Measurements from ENCODE around the gene C1QTNF3.
"Not testable (repeated sequence)": the region's sequence is repeated elsewhere in the genome, so short reads cannot be mapped to it uniquely, and the experiment has no call there.

C1QTNF3 gene

GRCh38 chr5:34010146-34010545 lies 32.9 kb downstream of the C1QTNF3 start:
- H3K4ac ChIP-seq (ENCODE audit: low read depth, low read length); H3K36me3 ChIP-seq (ENCODE audit: control insufficient read depth, insufficient read depth, low read length); H3K27me3 ChIP-seq (ENCODE audit: insufficient read depth, low read length, poor library complexity); H3K79me2 ChIP-seq (ENCODE audit: control insufficient read depth, insufficient read depth, low read length); H2BK15ac ChIP-seq (replicated peaks; ENCODE audit: low read depth); H3K18ac ChIP-seq (ENCODE audit: low read length); H3K27ac ChIP-seq (ENCODE audit: low read depth, low read length); H3K56ac ChIP-seq (ENCODE audit: low read length); H4K8ac ChIP-seq (ENCODE audit: low read depth, low read length); H2BK5ac ChIP-seq (ENCODE audit: low read length); H3K4me1 ChIP-seq (ENCODE audit: control insufficient read depth, low read depth, low read length); H2AK5ac ChIP-seq (ENCODE audit: low read length); H3K4me2 ChIP-seq (ENCODE audit: low read length); H3K4me3 ChIP-seq (ENCODE audit: low read length); DNase-seq; H2BK120ac ChIP-seq (ENCODE audit: low read depth, low read length); H3K79me1 ChIP-seq (ENCODE audit: low read length); H3K23ac ChIP-seq (ENCODE audit: low read length); H4K5ac ChIP-seq (ENCODE audit: low read length); H3K9ac ChIP-seq (ENCODE audit: low read length): not testable (repeated sequence)
- WGBS (ENCODE audit: extremely low coverage, insufficient coverage, low lambda C conversion rate) = no CpG with 5 or more reads among the region's 2 CpGs

GRCh38 chr5:34009610-34010009 lies 33.4 kb downstream of the C1QTNF3 start:
- Histone ChIP-seq H2BK120ac (ENCODE audit: low read depth, low read length) (no peak overlapping the region), H3K27me3 (ENCODE audit: insufficient read depth, low read length, poor library complexity) (no peaks in the 10 kb centered on the region), H4K5ac (ENCODE audit: low read length) (no peak overlapping the region), H3K4me2 (ENCODE audit: low read length) (no peak overlapping the region), H2AK5ac (ENCODE audit: low read length) (no peak overlapping the region), H3K4ac (ENCODE audit: low read depth, low read length) (no peak overlapping the region), H4K8ac (ENCODE audit: low read depth, low read length) (no peak overlapping the region), H3K36me3 (ENCODE audit: control insufficient read depth, insufficient read depth, low read length) (no peaks in the 10 kb centered on the region), H3K79me1 (ENCODE audit: low read length) (no peaks in the 10 kb centered on the region), H3K4me1 (ENCODE audit: control insufficient read depth, low read depth, low read length) (peaks cover 6% of the 10 kb centered on the region), H3K27ac (ENCODE audit: low read depth, low read length) (no peak overlapping the region), H3K56ac (ENCODE audit: low read length) (no peak overlapping the region), H3K23ac (ENCODE audit: low read length) (no peak overlapping the region), H3K4me3 (ENCODE audit: low read length) (no peak overlapping the region), H3K79me2 (ENCODE audit: control insufficient read depth, insufficient read depth, low read length) (no peaks in the 10 kb centered on the region), H3K18ac (ENCODE audit: low read length) (no peak overlapping the region), H2BK15ac (replicated peaks; ENCODE audit: low read depth) (no peak overlapping the region), H2BK5ac (ENCODE audit: low read length) (no peak overlapping the region), H3K9ac (ENCODE audit: low read length) (no peak overlapping the region)
- WGBS (ENCODE audit: extremely low coverage, insufficient coverage, low lambda C conversion rate) = no CpG with 5 or more reads among the region's 1 CpG
- DNase-seq = no peak

- Histone ChIP-seq H3K9ac (ENCODE audit: low read length) (no peak overlapping the region), H3K4me2 (ENCODE audit: low read length) (no peak overlapping the region), H3K56ac (ENCODE audit: low read length) (no peak overlapping the region), H3K23ac (ENCODE audit: low read length) (no peak overlapping the region), H3K79me2 (ENCODE audit: control insufficient read depth, insufficient read depth, low read length) (no peaks in the 10 kb centered on the region), H2AK5ac (ENCODE audit: low read length) (no peak overlapping the region), H3K27ac (ENCODE audit: low read depth, low read length) (no peak overlapping the region), H2BK120ac (ENCODE audit: low read depth, low read length) (no peak overlapping the region), H3K4me1 (ENCODE audit: control insufficient read depth, low read depth, low read length) (peaks cover 6% of the 10 kb centered on the region), H3K4me3 (ENCODE audit: low read length) (no peak overlapping the region), H3K4ac (ENCODE audit: low read depth, low read length) (no peak overlapping the region), H4K5ac (ENCODE audit: low read length) (no peak overlapping the region), H3K36me3 (ENCODE audit: control insufficient read depth, insufficient read depth, low read length) (no peaks in the 10 kb centered on the region), H3K79me1 (ENCODE audit: low read length) (no peaks in the 10 kb centered on the region), H3K18ac (ENCODE audit: low read length) (no peak overlapping the region), H2BK15ac (replicated peaks; ENCODE audit: low read depth) (no peak overlapping the region), H3K27me3 (ENCODE audit: insufficient read depth, low read length, poor library complexity) (no peaks in the 10 kb centered on the region), H2BK5ac (ENCODE audit: low read length) (no peak overlapping the region), H4K8ac (ENCODE audit: low read depth, low read length) (no peak overlapping the region)
- no CpG with 5 or more reads among the region's 1 CpG for WGBS (ENCODE audit: extremely low coverage, insufficient coverage, low lambda C conversion rate)
- no peak for DNase-seq
These were observed 34.2 kb downstream of the C1QTNF3 start for GRCh38 chr5:34008802-34009201.

GRCh38 chr5:34007621-34008600 lies 35.1 kb downstream of the C1QTNF3 start, which contains the start of gene AMACR:
Gene AMACR (minus strand): TSS chr5:34008050. CDS start chr5:34008019, 31 bp downstream.
- H3K4me2 ChIP-seq (ENCODE audit: low read length) = peak within 1 kb of the TSS; percentile 88
- no CpG with 5 or more reads among the region's 76 CpGs for WGBS (ENCODE audit: extremely low coverage, insufficient coverage, low lambda C conversion rate)
- no peaks in the 10 kb centered on the region for H3K36me3 ChIP-seq (ENCODE audit: control insufficient read depth, insufficient read depth, low read length)

GRCh38 chr5:34007201-34007620 lies 35.8 kb downstream of the C1QTNF3 start:
- Histone ChIP-seq H3K4me1 (ENCODE audit: control insufficient read depth, low read depth, low read length) (peaks cover 6% of the 10 kb centered on the region), H3K27me3 (ENCODE audit: insufficient read depth, low read length, poor library complexity) (no peaks in the 10 kb centered on the region), H3K18ac (ENCODE audit: low read length) (peak overlapping the region; percentile 96), H3K9ac (ENCODE audit: low read length) (peak overlapping the region; percentile 95), H4K8ac (ENCODE audit: low read depth, low read length) (no peak overlapping the region), H3K79me1 (ENCODE audit: low read length) (no peaks in the 10 kb centered on the region), H3K4me3 (ENCODE audit: low read length) (peak overlapping the region; percentile 70), H3K4ac (ENCODE audit: low read depth, low read length) (peak overlapping the region; percentile 93), H3K79me2 (ENCODE audit: control insufficient read depth, insufficient read depth, low read length) (no peaks in the 10 kb centered on the region), H3K27ac (ENCODE audit: low read depth, low read length) (peak overlapping the region; percentile 99), H4K5ac (ENCODE audit: low read length) (no peak overlapping the region), H2BK15ac (replicated peaks; ENCODE audit: low read depth) (no peak overlapping the region), H3K36me3 (ENCODE audit: control insufficient read depth, insufficient read depth, low read length) (no peaks in the 10 kb centered on the region), H2BK5ac (ENCODE audit: low read length) (no peak overlapping the region), H2AK5ac (ENCODE audit: low read length) (peak overlapping the region; percentile 46), H3K56ac (ENCODE audit: low read length) (peak overlapping the region; percentile 98), H2BK120ac (ENCODE audit: low read depth, low read length) (no peak overlapping the region), H3K4me2 (ENCODE audit: low read length) (peak overlapping the region; percentile 88), H3K23ac (ENCODE audit: low read length) (no peak overlapping the region)
- DNase-seq = peak; percentile 18
- no CpG with 5 or more reads among the region's 11 CpGs for WGBS (ENCODE audit: extremely low coverage, insufficient coverage, low lambda C conversion rate)

More at GRCh38 chr5:34007621-34008600, 35.1 kb downstream of the C1QTNF3 start, which contains the start of gene AMACR:
- Histone ChIP-seq H2BK15ac (replicated peaks; ENCODE audit: low read depth) (no peak within 1 kb of the TSS), H2BK5ac (ENCODE audit: low read length) (peak within 1 kb of the TSS; percentile 37), H2BK120ac (ENCODE audit: low read depth, low read length) (no peak within 1 kb of the TSS), H3K79me2 (ENCODE audit: control insufficient read depth, insufficient read depth, low read length) (no peaks in the 10 kb centered on the region), H3K27ac (ENCODE audit: low read depth, low read length) (peak within 1 kb of the TSS; percentile 99), H3K4ac (ENCODE audit: low read depth, low read length) (peak within 1 kb of the TSS; percentile 93), H4K5ac (ENCODE audit: low read length) (peak within 1 kb of the TSS; percentile 35), H3K79me1 (ENCODE audit: low read length) (no peaks in the 10 kb centered on the region), H2AK5ac (ENCODE audit: low read length) (peak within 1 kb of the TSS; percentile 46), H3K9ac (ENCODE audit: low read length) (peak within 1 kb of the TSS; percentile 95), H3K56ac (ENCODE audit: low read length) (peak within 1 kb of the TSS; percentile 98), H3K23ac (ENCODE audit: low read length) (no peak within 1 kb of the TSS), H3K4me1 (ENCODE audit: control insufficient read depth, low read depth, low read length) (peaks cover 6% of the 10 kb centered on the region), H4K8ac (ENCODE audit: low read depth, low read length) (no peak within 1 kb of the TSS), H3K4me3 (ENCODE audit: low read length) (peak within 1 kb of the TSS; percentile 70), H3K27me3 (ENCODE audit: insufficient read depth, low read length, poor library complexity) (no peaks in the 10 kb centered on the region), H3K18ac (ENCODE audit: low read length) (peak within 1 kb of the TSS; percentile 96)
- DNase-seq = peak; percentile 93
